Fibroblast of lung (primary cell): Measurements from ENCODE around the gene ITGB3. TPM values are rescaled to one million over a fixed set of nuclear protein-coding genes. Genes with fewer than 3 reads are reported as not detected.

ENCODE experiments used
- DNase-seq, 2 donors: peaks; one replicate each; pipeline versions ENCODE4 v3.0.0 to v3.0.0-alpha.2; 2010; ENCODE audit warnings: low read depth in 2 of 2
- H2AFZ ChIP-seq: 2 replicates; pipeline ENCODE4 v1.5.1; 2012; ENCODE audit warnings: low read length, control low read depth, inconsistent platforms
- H3K27ac ChIP-seq: 2 replicates; pipeline ENCODE4 v1.5.1; 2011; ENCODE audit warnings: low read length, control low read depth; ENCODE audit not compliant: insufficient read depth
- H3K27me3 ChIP-seq: 2 replicates; pipeline ENCODE4 v1.5.1; 2011; ENCODE audit warnings: mild to moderate bottlenecking, low read length; ENCODE audit not compliant: control insufficient read depth, insufficient read depth
- H3K36me3 ChIP-seq: 2 replicates; pipeline ENCODE4 v1.5.1; 2011; ENCODE audit warnings: low read length; ENCODE audit not compliant: control insufficient read depth, insufficient read depth
- H3K4me1 ChIP-seq: 2 replicates; pipeline ENCODE4 v1.5.1; 2011; ENCODE audit warnings: low read length; ENCODE audit not compliant: control insufficient read depth, insufficient read depth; ENCODE audit errors: extremely low read depth
- H3K4me2 ChIP-seq: 2 replicates; pipeline ENCODE4 v1.5.1; 2011; ENCODE audit warnings: low read length, control low read depth; ENCODE audit not compliant: insufficient read depth; ENCODE audit errors: extremely low read depth
- H3K4me3 ChIP-seq, 4 experiments: fragments of 200-600 bp in 1 of 4; sonication (generic) in 1 of 4; replicated peaks in 1 of 4; 2 replicates each; pipeline ENCODE4 v1.5.1; 2011 to 2016; ENCODE audit warnings: low read length in 4 of 4, low read depth in 3 of 4, mild to moderate bottlenecking in 3 of 4, control low read depth in 2 of 4, inconsistent platforms in 1 of 4, mixed read lengths in 1 of 4; ENCODE audit not compliant: insufficient read depth in 1 of 4; ENCODE audit errors: control extremely low read depth in 1 of 4
- H3K79me2 ChIP-seq: 2 replicates; pipeline ENCODE4 v1.5.1; 2012; ENCODE audit warnings: mild to moderate bottlenecking, low read length, inconsistent platforms; ENCODE audit not compliant: control insufficient read depth, insufficient read depth
- H3K9ac ChIP-seq: 2 replicates; pipeline ENCODE4 v1.5.1; 2011; ENCODE audit warnings: mild to moderate bottlenecking, low read length, control low read depth; ENCODE audit not compliant: insufficient read depth
- H3K9me3 ChIP-seq: 2 replicates; pipeline ENCODE4 v1.5.1; 2012; ENCODE audit warnings: low read depth, low read length; ENCODE audit not compliant: control insufficient read depth, insufficient read depth
- H4K20me1 ChIP-seq: 2 replicates; pipeline ENCODE4 v1.5.1; 2011; ENCODE audit warnings: low read length; ENCODE audit not compliant: control insufficient read depth, insufficient read depth; ENCODE audit errors: extremely low read depth
- CTCF ChIP-seq, 2 donors: IDR thresholded peaks in 1 of 2; conservative IDR thresholded peaks in 1 of 2; 1 replicate in 1 of 2; 2 replicates in 1 of 2; pipeline ENCODE4 v1.5.1; 2011 to 2012; ENCODE audit warnings: low read length in 2 of 2, control low read depth in 1 of 2, inconsistent platforms in 1 of 2, low read depth in 1 of 2, mild to moderate bottlenecking in 1 of 2
- EZH2 ChIP-seq: IDR thresholded peaks from 2 replicates; pipeline ENCODE4 v1.5.1; 2012; ENCODE audit warnings: low read length, control low read depth, mild to moderate bottlenecking; ENCODE audit errors: missing control alignments
- polyA plus RNA-seq, 2 donors: library from polyadenylated mRNA; depleted of rRNA in 1 of 2; stranded (reverse) in 1 of 2; unstranded in 1 of 2; fragments of >200 nt; gene quantifications; 2 replicates each; pipeline ENCODE4 v1.2.1, GENCODE V29; 2011 to 2012; ENCODE audit warnings: missing spikeins in 1 of 2
- total RNA-seq: library from RNA; depleted of rRNA; stranded (reverse); fragments of >200 nt; gene quantifications from 2 replicates; pipeline ENCODE4 v1.2.1, GENCODE V29; 2014

The ITGB3 gene
- total and polyA plus RNA-seq, 2 donors (not counting 1 experiment from before 2014, with no cell fraction given): 22.0 to 23.3 TPM

- no peaks in the 10 kb centered on the region for H4K20me1 ChIP-seq
- no peaks in the 10 kb centered on the region for H3K9me3 ChIP-seq
- no peak overlapping the region for H3K4me3 ChIP-seq
- no peak overlapping the region for H2AFZ ChIP-seq
- no peak overlapping the region for H3K9ac ChIP-seq
- no peak for DNase-seq
- H3K27me3 ChIP-seq: peaks cover 2% of the 10 kb centered on the region
- TF ChIP-seq EZH2: no peak
- TF ChIP-seq CTCF (conservative IDR thresholded peaks at IDR 0.05 in 1 of 2, IDR thresholded peaks at IDR 0.05 in 1 of 2; ENCODE audit: low read depth in 1 of 2, low read length in 2 of 2): no peak
- peaks cover 3% of the 10 kb centered on the region for H3K4me1 ChIP-seq
- no peak overlapping the region for H3K4me2 ChIP-seq
- no peaks in the 10 kb centered on the region for H3K79me2 ChIP-seq
- no peak overlapping the region for H3K27ac ChIP-seq
- H3K36me3 ChIP-seq: no peaks in the 10 kb centered on the region
These were observed 42.8 kb upstream of the ITGB3 start for GRCh38 chr17:47210779-47211178.

GRCh38 chr17:47212458-47212857 is 41.2 kb upstream of the ITGB3 start:
- Histone ChIP-seq H3K79me2 (no peaks in the 10 kb centered on the region), H3K4me3 (no peak overlapping the region), H3K27ac (no peak overlapping the region), H3K4me2 (no peak overlapping the region), H3K9me3 (no peaks in the 10 kb centered on the region), H2AFZ (no peak overlapping the region), H3K36me3 (no peaks in the 10 kb centered on the region), H3K9ac (no peak overlapping the region), H3K27me3 (peaks cover 2% of the 10 kb centered on the region), H4K20me1 (no peaks in the 10 kb centered on the region), H3K4me1 (no peaks in the 10 kb centered on the region)
- no peak for DNase-seq
- TF ChIP-seq CTCF (conservative IDR thresholded peaks at IDR 0.05 in 1 of 2, IDR thresholded peaks at IDR 0.05 in 1 of 2; ENCODE audit: low read depth in 1 of 2, low read length in 2 of 2): no peak
- TF ChIP-seq EZH2: no peak

- Histone ChIP-seq H2AFZ (no peak overlapping the region), H3K9me3 (no peaks in the 10 kb centered on the region), H3K4me2 (no peak overlapping the region), H3K4me1 (no peaks in the 10 kb centered on the region), H3K79me2 (no peaks in the 10 kb centered on the region), H4K20me1 (no peaks in the 10 kb centered on the region), H3K36me3 (no peaks in the 10 kb centered on the region), H3K27ac (no peak overlapping the region), H3K27me3 (peaks cover 2% of the 10 kb centered on the region), H3K4me3 (no peak overlapping the region), H3K9ac (no peak overlapping the region)
- DNase-seq: no peak
- TF ChIP-seq EZH2: no peak
- TF ChIP-seq CTCF (conservative IDR thresholded peaks at IDR 0.05 in 1 of 2, IDR thresholded peaks at IDR 0.05 in 1 of 2; ENCODE audit: low read depth in 1 of 2, low read length in 2 of 2): no peak
These were observed 40.1 kb upstream of the ITGB3 start for GRCh38 chr17:47213540-47213939.
